Neuronal stem cell (in vitro differentiated cells): ENCODE results near the gene FAM124A.

Source experiments
- DNase-seq: peaks from one replicate; pipeline ENCODE4 v3.0.0-alpha.2; 2013; ENCODE audit warnings: low spot score
- H2AFZ ChIP-seq: one replicate; pipeline ENCODE4 v1.6.1; 2013; ENCODE audit warnings: mild to moderate bottlenecking, low read length, inconsistent platforms
- H2AK5ac ChIP-seq: 2 replicates; pipeline ENCODE4 v1.6.1; 2013; ENCODE audit warnings: low read depth, mild to moderate bottlenecking, inconsistent platforms, low read length, moderate library complexity, mixed read lengths
- H2BK120ac ChIP-seq: 2 replicates; pipeline ENCODE4 v1.6.1; 2013; ENCODE audit warnings: low read depth, mild to moderate bottlenecking, inconsistent platforms, low read length, moderate library complexity, mixed read lengths
- H2BK12ac ChIP-seq: one replicate; pipeline ENCODE4 v1.6.1; 2013; ENCODE audit warnings: low read length, inconsistent platforms
- H2BK15ac ChIP-seq: 2 replicates; pipeline ENCODE4 v1.6.1; 2013; ENCODE audit warnings: mild to moderate bottlenecking, low read length, inconsistent platforms, mixed read lengths
- H2BK5ac ChIP-seq: one replicate; pipeline ENCODE4 v1.6.1; 2013; ENCODE audit warnings: inconsistent platforms, mild to moderate bottlenecking, low read length, moderate library complexity
- H3K14ac ChIP-seq: one replicate; pipeline ENCODE4 v1.6.1; 2013; ENCODE audit warnings: low read length, inconsistent platforms
- H3K18ac ChIP-seq: 2 replicates; pipeline ENCODE4 v1.6.1; 2013; ENCODE audit warnings: low read length, inconsistent platforms
- H3K23ac ChIP-seq: 2 replicates; pipeline ENCODE4 v1.6.1; 2013; ENCODE audit warnings: low read depth, mild to moderate bottlenecking, mixed read lengths, low read length, inconsistent platforms; ENCODE audit not compliant: poor library complexity
- H3K27ac ChIP-seq: replicated peaks from 3 replicates; pipeline ENCODE4 v1.5.1; 2013; ENCODE audit warnings: low read length, inconsistent platforms
- H3K27me3 ChIP-seq, 3 experiments: 2 replicates each; pipeline ENCODE4 v1.6.1; 2013; ENCODE audit warnings: low read length in 3 of 3, mild to moderate bottlenecking in 2 of 3, inconsistent platforms in 1 of 3, low read depth in 1 of 3, mixed read lengths in 1 of 3, moderate library complexity in 1 of 3; ENCODE audit not compliant: control insufficient read depth in 3 of 3, insufficient read depth in 3 of 3
- H3K36me3 ChIP-seq, 2 donors: replicated peaks in 1 of 2; 2 replicates each; pipeline ENCODE4 v1.6.1; 2013; ENCODE audit warnings: low read length in 2 of 2; ENCODE audit not compliant: control insufficient read depth in 2 of 2, insufficient read depth in 2 of 2
- H3K4ac ChIP-seq: 2 replicates; pipeline ENCODE4 v1.6.1; 2013; ENCODE audit warnings: inconsistent platforms, mild to moderate bottlenecking, low read length, moderate library complexity
- H3K4me1 ChIP-seq, 2 donors: 1 replicate in 1 of 2; 2 replicates in 1 of 2; pipeline ENCODE4 v1.6.1; 2013; ENCODE audit warnings: low read length in 2 of 2, low read depth in 1 of 2; ENCODE audit not compliant: control insufficient read depth in 2 of 2, insufficient read depth in 1 of 2
- H3K4me2 ChIP-seq: one replicate; pipeline ENCODE4 v1.6.1; 2013; ENCODE audit warnings: mild to moderate bottlenecking, low read length, inconsistent platforms; ENCODE audit not compliant: insufficient read depth, poor library complexity, severe bottlenecking
- H3K4me3 ChIP-seq, 2 donors: 2 replicates each; pipeline ENCODE4 v1.5.1; 2013; ENCODE audit warnings: low read length in 2 of 2, mild to moderate bottlenecking in 2 of 2, inconsistent platforms in 1 of 2, moderate library complexity in 1 of 2
- H3K79me1 ChIP-seq: one replicate; pipeline ENCODE4 v1.6.1; 2013; ENCODE audit warnings: low read depth, mild to moderate bottlenecking, inconsistent platforms, low read length, moderate library complexity
- H3K9ac ChIP-seq: one replicate; pipeline ENCODE4 v1.6.1; 2013; ENCODE audit warnings: mild to moderate bottlenecking, low read depth, low read length, inconsistent platforms; ENCODE audit not compliant: poor library complexity
- H3K9me3 ChIP-seq, 2 donors: replicated peaks in 1 of 2; 2 replicates each; pipeline versions ENCODE3 to v1.6.1; 2013; ENCODE audit warnings: low read length in 2 of 2, mild to moderate bottlenecking in 2 of 2, inconsistent platforms in 1 of 2, low read depth in 1 of 2, mixed read lengths in 1 of 2, moderate library complexity in 1 of 2; ENCODE audit not compliant: control insufficient read depth in 2 of 2, insufficient read depth in 1 of 2
- H4K8ac ChIP-seq: one replicate; pipeline ENCODE4 v1.6.1; 2013; ENCODE audit warnings: low read depth, mild to moderate bottlenecking, inconsistent platforms, low read length, moderate library complexity
- H4K91ac ChIP-seq: one replicate; pipeline ENCODE4 v1.6.1; 2013; ENCODE audit warnings: low read length, low read depth, mild to moderate bottlenecking, inconsistent platforms; ENCODE audit not compliant: poor library complexity
- WGBS, 2 donors: extraction: QIAGEN DNeasy Blood & Tissue Kit; methylation state at CpG; one replicate each; pipeline ENCODE4 v1.1.7; 2013; ENCODE audit warnings: missing lambda C conversion rate in 2 of 2, mixed read lengths in 1 of 2; ENCODE audit not compliant: insufficient read length in 2 of 2, insufficient replicate concordance in 1 of 2; ENCODE audit errors: extremely low coverage in 2 of 2; 5-methylcytosine and 5-hydroxymethylcytosine counted together

Gene FAM124A

DNA sequence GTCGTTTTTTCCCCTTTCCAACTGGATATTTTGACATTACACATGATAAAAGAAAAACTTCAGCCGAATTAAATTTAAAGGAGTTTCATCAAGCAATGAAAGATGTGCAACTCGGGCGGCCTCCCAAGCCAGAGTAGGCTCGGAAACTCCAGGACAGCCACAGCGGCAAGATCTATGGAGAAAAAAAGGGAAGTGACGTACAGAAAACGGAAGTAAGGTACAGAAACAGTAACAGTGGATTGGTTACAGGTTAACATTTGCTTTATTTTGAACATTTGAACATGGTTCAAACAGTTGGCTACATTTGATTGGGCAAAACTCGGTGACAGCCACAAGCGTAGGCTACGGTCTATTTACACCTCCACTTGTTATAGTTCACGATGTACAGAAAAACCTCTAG lies 30.5 kb upstream of the FAM124A start:
- no peak overlapping the region for H4K8ac ChIP-seq
- no peaks in the 10 kb centered on the region for H3K79me1 ChIP-seq

DNA sequence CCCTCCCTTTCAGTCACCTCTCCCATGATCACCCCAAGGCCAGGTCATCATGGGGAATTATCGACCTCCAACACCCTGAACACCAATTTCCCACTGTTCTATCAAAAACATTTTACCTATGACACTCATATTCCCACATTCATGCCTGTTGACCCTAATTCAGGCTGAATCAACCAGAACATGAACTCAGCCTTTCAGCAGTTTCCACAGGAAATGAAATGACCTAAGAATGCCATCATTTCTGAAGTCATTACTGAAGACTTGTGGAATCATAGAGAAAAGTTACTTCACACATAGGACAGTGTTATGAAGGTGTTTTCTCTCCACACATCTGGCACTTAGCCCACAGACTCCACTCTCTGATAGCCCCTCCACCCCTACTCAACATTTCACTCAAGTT lies 29.9 kb upstream of the FAM124A start:
- H4K91ac ChIP-seq = no peak overlapping the region
- H2BK12ac ChIP-seq = no peak overlapping the region
- H3K36me3 ChIP-seq = no peaks in the 10 kb centered on the region
- no peak overlapping the region for H3K4me2 ChIP-seq
- no peaks in the 10 kb centered on the region for H3K9me3 ChIP-seq
- no peak overlapping the region for H2AFZ ChIP-seq
- WGBS, 2 donors = no CpG with 5 or more reads among the region's 1 CpG
- no peaks in the 10 kb centered on the region for H3K4me1 ChIP-seq
- no peak overlapping the region for H3K9ac ChIP-seq
- no peak for DNase-seq
- H3K23ac ChIP-seq = no peak overlapping the region
- no peak overlapping the region for H3K14ac ChIP-seq
- H2BK120ac ChIP-seq = no peak overlapping the region
- H3K27me3 ChIP-seq = peaks cover 0 to 43% (median 0%) of the 10 kb centered on the region in 3 experiments
- no peak overlapping the region for H2BK5ac ChIP-seq
- no peak overlapping the region for H2BK15ac ChIP-seq
- H3K27ac ChIP-seq = no peak overlapping the region
- no peak overlapping the region for H4K8ac ChIP-seq
- H2AK5ac ChIP-seq = no peak overlapping the region
- no peak overlapping the region for H3K4me3 ChIP-seq
- H3K79me1 ChIP-seq = no peaks in the 10 kb centered on the region
- H3K4ac ChIP-seq = no peak overlapping the region
- no peak overlapping the region for H3K18ac ChIP-seq

More for the DNA sequence above, 30.5 kb upstream of the FAM124A start:
- H3K4me1 ChIP-seq = no peaks in the 10 kb centered on the region
- H3K36me3 ChIP-seq = no peaks in the 10 kb centered on the region
- no peak overlapping the region for H3K4ac ChIP-seq
- no peak overlapping the region for H3K27ac ChIP-seq
- H3K9ac ChIP-seq = no peak overlapping the region
- H2BK15ac ChIP-seq = no peak overlapping the region
- no peak overlapping the region for H2AFZ ChIP-seq
- H3K4me3 ChIP-seq = no peak overlapping the region
- no peak overlapping the region for H4K91ac ChIP-seq
- no peak overlapping the region for H3K14ac ChIP-seq
- H2AK5ac ChIP-seq = no peak overlapping the region
- peaks cover 0 to 43% (median 0%) of the 10 kb centered on the region in 3 experiments for H3K27me3 ChIP-seq
- no peaks in the 10 kb centered on the region for H3K9me3 ChIP-seq
- WGBS, 2 donors = no CpG with 5 or more reads among the region's 12 CpGs
- no peak for DNase-seq
- no peak overlapping the region for H3K4me2 ChIP-seq
- H3K18ac ChIP-seq = no peak overlapping the region
- no peak overlapping the region for H2BK120ac ChIP-seq
- no peak overlapping the region for H3K23ac ChIP-seq
- no peak overlapping the region for H2BK5ac ChIP-seq
- no peak overlapping the region for H2BK12ac ChIP-seq

DNA sequence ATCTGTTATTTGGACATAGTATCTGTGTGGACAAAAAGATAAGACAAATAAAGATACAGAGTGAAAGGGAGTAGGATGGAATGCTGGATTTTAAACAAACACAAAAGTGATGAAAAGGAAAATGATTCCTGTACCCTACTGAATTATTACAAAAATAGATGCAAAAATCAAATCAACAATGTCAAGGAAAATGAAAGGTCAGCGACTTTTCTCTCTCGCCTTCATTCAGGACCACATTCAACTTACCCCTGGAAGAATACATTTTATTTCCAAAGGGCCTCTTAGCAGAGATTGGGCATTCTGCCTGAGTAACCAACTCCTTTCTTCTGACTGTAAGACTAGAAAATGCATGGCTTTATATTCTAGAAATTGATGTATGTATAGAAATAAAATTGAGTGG lies 28.8 kb upstream of the FAM124A start:
- no peak for DNase-seq
- Histone ChIP-seq H4K91ac (no peak overlapping the region), H3K36me3 (no peaks in the 10 kb centered on the region), H2BK5ac (no peak overlapping the region), H4K8ac (no peak overlapping the region), H2BK12ac (no peak overlapping the region), H3K18ac (no peak overlapping the region), H2AFZ (no peak overlapping the region), H3K4me2 (no peak overlapping the region), H3K9ac (no peak overlapping the region), H3K14ac (no peak overlapping the region), H3K23ac (no peak overlapping the region), H3K4me1 (no peaks in the 10 kb centered on the region), H2BK120ac (no peak overlapping the region), H3K27ac (no peak overlapping the region), H3K4ac (no peak overlapping the region), H3K9me3 (no peaks in the 10 kb centered on the region), H2BK15ac (no peak overlapping the region), H3K79me1 (no peaks in the 10 kb centered on the region), H3K27me3 (peaks cover 0 to 43% (median 0%) of the 10 kb centered on the region in 3 experiments), H2AK5ac (no peak overlapping the region), H3K4me3 (no peak overlapping the region)
- no CpG with 5 or more reads among the region's 2 CpGs for WGBS, 2 donors

DNA sequence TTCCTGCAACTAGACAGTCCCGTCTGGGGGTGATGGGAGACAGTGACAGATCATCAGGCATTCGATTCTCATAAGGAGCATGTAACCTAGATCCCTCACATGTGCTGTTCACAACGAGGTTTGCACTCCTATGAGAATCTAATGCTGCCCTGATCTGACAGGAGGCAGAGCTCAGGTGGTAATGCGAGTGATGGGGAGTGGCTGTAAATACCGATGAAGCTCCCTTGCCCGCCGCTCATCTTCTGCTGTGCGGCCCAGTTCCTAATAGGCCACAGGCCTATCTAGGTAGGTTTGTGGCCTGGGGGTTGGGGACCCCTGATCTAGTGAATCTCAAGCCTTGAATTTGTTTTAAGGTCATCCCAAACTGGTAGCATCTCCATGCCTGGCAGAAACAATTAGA lies 27.3 kb upstream of the FAM124A start:
- H3K23ac ChIP-seq = no peak overlapping the region
- no peak overlapping the region for H4K91ac ChIP-seq
- no peak overlapping the region for H3K4me3 ChIP-seq
- H3K79me1 ChIP-seq = no peaks in the 10 kb centered on the region
- H3K9me3 ChIP-seq = no peaks in the 10 kb centered on the region
- H3K27me3 ChIP-seq = peaks cover 0 to 40% (median 0%) of the 10 kb centered on the region in 3 experiments
- H3K4me2 ChIP-seq = no peak overlapping the region
- H2BK12ac ChIP-seq = no peak overlapping the region
- no peak overlapping the region for H2AK5ac ChIP-seq
- no peak overlapping the region for H2BK15ac ChIP-seq
- H3K4ac ChIP-seq = no peak overlapping the region
- H3K14ac ChIP-seq = no peak overlapping the region
- no peak overlapping the region for H3K9ac ChIP-seq
- no CpG with 5 or more reads among the region's 8 CpGs for WGBS, 2 donors
- H2AFZ ChIP-seq = no peak overlapping the region
- H3K4me1 ChIP-seq = no peaks in the 10 kb centered on the region
- H3K18ac ChIP-seq = no peak overlapping the region
- no peak for DNase-seq
- no peaks in the 10 kb centered on the region for H3K36me3 ChIP-seq
- no peak overlapping the region for H4K8ac ChIP-seq
- no peak overlapping the region for H2BK120ac ChIP-seq
- H3K27ac ChIP-seq = no peak overlapping the region
- no peak overlapping the region for H2BK5ac ChIP-seq
